Glomerular visceral epithelial cell (primary cell): Measurements from ENCODE around the gene FER1L5.

Source experiments
- DNase-seq: peaks from one replicate; pipeline ENCODE4 v3.0.0-alpha.2; 2016; ENCODE audit errors: extremely low spot score

FER1L5 gene

DNA sequence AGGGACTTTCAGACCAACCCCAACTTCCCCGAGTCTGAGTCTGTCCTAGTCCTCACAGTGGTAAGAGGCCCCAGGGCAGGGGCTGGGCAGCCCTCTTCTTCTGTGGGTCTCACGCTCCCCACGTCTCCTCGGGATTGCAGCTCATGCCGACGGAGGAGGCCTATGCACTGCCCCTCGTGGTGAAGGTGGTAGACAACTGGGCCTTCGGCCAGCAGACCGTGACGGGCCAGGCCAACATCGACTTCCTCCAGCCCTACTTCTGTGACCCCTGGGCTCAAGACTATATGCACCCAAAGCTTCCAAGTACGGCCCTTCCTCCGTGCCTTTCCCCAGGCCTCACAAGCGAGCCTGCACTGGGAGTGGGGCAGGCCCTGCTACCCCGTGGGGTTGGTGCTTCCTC, 53.0 kb downstream of the FER1L5 start:
- DNase-seq, result no peak

DNA sequence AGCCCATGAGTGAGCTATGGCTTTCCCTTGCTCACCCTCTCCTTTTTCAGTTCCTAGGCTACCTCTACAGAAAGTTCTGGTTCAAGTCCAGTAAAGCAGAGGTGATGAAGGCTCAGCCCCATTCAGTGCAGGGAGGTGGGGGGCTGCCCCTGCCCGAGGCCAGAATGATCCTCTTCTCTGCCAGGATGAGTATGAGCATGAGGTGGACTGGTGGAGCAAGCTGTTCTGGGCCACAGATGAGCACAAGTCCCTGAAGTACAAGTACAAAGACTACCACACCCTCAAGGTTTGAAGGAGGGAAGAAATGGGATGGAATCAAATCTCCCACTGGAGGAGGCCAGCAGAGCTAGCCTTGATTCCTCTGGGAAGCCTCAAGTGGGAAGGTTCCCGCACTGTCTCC, 54.9 kb downstream of the FER1L5 start:
- DNase-seq, result no peak

DNA sequence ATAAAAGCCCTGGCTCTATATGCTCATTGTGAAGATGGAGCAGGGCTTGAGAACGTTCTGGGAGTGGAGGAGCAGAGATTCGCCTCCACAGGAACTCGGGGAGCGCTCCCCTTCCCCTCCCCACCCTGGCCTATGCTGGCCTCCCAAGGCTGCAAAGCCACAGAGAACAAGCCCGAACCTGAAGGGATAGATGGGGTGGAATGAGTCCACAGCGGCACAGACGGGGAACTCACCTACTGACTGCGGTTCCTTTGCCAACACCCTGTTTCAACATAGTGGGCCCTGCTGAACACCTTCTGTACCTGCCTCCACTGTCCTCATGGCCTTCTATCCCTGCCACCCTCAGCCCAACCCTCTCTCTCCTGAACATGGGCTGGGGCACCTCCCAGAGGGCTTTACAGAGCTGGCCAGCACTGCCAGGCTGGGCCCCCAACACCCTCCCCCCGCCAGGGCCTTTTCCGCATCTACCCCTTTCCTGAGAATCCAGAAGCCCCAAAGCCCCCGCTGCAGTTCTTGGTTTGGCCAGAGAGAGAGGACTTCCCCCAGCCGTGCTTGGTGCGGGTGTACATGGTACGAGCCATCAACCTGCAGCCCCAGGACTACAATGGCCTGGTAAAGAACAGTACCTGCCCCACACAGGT, 55.8 kb downstream of the FER1L5 start:
- no peak for DNase-seq

DNA sequence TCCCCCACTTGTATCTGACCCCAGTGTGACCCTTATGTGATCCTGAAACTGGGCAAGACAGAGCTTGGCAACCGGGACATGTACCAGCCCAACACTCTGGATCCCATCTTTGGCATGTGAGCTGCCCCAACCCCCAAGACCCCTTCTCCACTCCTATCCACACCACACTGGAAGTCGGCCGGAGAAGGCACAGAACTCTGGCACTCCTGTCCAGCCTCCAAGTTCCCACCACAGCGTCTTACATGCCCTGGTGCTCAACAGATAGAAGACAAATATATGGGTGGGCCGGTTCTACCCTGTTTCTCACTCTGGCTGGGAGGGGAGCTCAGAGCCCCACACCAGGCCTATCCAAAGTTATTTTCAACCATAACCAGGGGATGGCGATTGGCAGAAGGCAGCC, 56.5 kb downstream of the FER1L5 start:
- DNase-seq, result no peak

DNA sequence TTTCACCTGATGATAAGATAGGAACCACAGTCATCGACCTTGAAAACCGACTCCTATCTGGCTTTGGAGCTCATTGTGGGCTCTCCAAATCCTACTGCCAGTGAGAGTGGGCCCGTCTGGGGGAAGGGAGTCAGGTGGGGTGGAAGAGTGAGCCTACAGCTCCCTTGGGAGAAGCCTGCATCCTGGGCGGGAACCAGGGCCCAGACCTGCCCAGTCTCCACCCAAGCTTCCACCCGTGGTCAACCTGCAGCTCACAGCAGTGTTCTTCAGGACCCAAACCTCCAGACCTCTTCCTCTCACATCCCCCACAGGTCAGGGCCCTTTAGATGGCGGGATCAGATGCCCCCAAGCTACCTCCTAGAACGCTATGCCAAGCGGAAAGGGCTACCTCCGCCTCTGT, 57.1 kb downstream of the FER1L5 start:
- no peak for DNase-seq

DNA sequence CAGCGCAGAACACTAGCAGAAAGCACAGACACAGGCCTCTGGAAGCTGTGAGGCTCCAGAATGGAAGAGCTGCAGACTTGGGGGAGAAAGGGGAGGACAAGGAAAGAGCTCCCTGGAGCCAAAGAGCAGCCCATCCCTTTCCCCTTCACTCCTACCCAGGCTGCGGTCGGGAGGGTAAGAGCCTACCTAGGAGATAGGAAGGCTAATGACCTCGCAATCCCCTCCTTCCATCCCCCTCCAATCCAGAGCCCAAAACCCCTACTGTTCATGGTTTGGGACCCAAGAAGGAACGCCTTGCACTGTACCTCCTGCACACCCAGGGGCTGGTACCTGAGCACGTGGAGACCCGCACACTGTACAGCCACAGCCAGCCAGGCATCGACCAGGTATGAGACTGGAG, 57.5 kb downstream of the FER1L5 start:
- DNase-seq, result no peak

DNA sequence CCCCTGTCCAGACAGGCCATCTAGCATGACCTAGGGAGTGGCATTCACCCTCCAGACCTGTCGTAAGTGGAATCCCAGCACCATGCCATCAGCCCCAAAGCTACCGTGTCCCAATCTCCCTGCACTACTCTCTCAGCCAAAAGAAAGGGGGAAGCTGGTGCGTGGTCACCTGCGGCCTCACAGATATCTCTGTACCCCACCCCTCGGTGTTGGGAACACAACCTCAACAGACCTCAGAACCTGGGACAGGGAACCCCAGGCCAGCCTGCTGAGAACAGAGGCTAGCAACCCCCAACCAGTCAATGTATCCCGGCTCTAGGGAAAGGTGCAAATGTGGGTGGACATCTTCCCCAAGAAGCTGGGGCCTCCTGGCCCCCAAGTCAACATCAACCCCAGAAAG, 59.1 kb downstream of the FER1L5 start:
- DNase-seq, result no peak

DNA sequence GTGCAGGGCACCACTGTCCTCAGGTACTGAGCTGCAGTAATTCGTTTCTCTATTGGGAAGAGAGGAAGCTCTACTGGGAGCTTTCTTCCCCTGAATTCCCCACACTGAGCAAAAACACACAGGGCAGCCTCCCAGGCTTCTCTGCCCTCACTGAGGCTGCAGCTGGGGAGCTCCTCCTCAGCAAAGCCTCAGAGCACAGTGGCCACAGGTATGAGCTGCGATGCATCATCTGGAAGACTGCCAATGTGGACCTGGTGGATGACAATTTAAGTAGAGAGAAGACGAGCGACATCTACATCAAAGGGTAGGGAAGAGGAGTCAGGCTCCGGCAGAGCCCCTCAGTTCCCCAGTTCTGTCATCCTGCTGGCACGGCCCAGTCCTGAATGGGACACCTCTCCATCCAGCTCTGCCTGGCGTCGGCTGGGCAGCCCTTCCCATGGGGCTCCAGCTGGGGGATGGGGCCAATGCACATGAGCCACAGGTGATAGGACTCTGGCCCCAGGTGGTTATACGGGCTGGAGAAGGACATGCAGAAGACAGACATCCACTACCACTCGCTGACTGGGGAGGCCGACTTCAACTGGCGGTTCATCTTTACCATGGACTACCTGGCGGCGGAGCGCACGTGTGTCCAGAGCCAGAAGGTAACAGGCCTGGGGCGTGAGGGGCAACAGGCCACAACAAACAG, 59.7 kb downstream of the FER1L5 start:
- peak; percentile 54 for DNase-seq

DNA sequence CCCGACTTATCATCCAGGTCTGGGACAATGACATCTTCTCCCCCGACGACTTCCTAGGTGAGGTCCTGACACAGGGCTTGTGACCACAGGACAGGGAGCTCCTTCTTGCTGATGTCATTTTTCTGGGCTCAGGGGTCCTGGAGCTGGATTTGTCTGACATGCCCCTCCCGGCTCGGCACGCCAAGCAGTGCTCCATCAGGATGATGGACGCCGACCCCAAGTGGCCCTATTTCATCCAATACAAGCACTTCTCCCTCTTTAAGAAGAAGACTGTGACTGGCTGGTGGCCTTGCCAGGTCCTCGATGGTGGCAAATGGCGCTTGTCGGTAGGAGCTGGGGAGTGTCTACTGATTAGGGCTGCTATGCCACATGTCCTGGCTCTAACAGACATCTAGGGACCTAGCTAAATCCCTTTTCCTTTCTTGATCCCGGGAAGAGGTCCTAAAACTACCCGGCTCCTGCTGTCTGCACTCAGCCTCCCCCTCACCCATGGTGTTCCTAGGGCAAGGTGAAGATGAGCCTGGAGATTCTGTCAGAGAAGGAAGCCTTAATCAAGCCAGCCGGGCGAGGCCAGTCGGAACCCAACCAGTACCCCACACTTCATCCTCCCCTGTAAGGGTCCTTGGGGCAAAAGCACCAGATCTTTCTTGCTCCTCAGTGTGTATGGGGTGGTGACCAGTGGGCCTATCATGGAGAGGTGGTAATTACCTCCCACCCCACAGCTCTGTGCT, 60.6 kb downstream of the FER1L5 start:
- no peak for DNase-seq

DNA sequence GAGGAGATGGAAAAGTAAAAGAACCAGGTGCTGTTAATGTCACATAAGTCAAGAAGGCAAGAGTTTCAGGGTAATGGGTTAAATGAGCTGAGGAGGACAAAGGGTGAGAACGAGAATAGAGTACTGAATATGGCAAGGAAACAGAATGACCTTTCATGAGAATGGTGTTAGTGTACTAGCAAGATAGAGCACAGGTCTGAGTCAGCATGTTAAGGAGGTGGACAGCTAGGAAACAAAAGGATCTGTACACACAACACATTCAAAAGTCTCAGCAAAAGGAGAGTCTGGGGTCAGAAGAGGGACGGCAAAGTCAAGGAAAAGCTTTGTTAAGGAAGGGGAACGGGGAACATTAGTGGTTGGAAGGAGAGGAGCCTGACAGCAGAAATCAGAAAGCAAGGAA, 68.4 kb downstream of the FER1L5 start:
- no peak for DNase-seq

DNA sequence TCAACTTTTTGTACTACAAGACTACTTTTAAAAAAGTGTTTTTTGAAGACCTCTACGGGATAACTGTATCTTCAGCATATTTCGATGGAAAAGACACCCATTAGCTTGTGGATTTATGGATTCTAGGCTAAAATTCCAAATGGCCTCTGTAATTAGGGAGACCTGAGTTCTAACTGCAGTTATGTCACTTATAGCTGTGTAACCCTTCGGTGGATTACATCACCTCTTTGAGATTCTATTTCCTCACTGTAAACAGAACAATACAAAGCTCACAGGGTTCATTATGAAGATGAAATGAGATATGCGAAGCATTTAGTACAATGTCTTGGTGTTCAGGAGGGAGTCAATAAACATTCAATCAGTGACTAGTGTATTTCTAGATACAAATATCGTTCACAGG, 73.1 kb downstream of the FER1L5 start:
- no peak for DNase-seq

DNA sequence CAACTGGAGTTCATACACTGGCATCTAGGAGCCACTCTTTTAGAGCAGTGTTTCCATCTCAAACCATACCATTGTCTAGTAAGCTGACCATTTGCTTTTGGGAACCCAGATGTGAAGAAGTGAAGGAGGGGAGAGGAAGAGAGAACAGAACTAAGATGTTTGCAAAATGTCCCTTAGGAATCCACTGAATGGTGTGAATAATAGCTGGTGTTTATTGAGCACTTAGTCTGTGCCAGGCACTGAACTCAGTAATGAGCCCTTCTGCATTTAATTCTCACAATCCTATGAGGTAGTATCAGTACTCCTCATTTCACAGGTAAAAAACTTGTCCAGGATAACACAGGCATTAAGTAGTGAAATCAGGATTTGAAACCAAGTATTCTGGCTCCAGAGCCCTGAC, 73.8 kb downstream of the FER1L5 start:
- DNase-seq, result no peak

DNA sequence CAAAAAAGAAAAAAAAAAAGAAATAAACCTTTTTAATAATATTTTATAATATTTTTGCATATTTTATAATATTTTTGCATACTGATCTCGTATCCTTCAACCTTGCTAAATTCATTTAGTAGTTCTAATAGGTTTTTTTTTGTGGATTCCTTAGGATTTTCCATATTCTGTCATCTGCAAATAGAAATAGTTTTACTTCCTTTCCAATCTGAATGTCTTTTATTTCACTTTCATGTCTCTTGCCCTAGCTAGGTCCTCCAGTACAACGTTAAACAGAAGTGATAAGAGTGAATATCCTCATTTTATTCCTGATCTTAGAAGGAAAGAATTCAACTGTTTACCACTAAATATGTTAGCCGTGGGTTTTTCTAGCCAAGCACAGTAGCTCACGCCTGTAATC, 83.6 kb downstream of the FER1L5 start:
- no peak for DNase-seq

DNA sequence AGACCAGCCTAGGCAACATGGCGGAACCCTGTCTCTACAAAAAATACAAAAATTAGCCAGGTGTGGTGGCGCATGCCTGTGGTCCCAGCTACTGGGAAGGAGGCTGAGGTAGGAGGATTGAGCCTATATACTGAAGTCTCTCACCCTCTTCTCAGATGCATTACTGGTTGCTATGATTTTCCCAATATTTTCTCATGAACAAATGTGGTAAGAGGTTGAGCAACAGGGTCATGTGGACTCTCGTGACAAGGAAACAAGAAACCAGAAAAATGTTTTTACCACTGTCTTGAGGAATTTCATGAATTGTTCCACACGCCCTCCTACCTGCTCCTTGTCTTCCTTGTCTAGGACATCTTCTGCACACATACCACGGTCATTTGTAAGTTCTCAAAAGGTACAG, 84.9 kb downstream of the FER1L5 start:
- no peak for DNase-seq

DNA sequence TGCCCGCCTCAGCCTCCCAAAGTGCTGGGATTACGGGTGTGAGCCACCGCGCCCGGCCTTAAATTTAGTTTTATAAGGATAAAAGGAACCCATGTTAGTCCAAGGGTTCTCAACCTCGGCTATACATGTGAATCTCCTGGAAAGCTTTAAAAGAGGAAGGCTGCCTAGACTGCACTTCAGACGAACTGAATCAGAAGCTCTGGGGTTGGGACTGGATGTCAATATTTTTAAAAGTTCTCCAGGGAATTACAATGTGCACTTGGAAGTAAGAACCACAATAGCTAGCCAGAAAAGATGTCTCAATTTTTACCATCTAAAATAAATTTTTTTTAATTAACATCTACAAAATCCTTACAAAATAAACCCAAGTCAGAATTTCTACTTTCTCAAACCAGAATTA, 87.2 kb downstream of the FER1L5 start:
- no peak for DNase-seq

DNA sequence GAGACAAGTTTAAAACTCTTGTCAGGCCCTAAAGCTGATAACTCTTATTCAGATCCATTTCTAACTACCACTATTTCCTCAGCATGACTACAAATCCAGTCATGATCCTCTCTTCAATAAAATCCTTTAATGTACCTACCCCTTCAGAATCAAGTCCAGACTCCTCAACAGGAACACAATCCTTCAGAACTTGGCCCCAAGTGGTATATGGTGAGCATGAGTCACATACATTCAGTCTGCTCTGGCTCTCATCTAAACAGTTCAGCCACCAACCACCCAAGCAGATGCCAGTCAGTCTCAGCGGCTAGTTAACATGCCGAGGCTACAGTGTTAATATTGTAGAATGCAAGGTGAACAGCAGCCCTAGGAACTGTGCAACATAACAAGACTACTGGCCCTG, 87.6 kb downstream of the FER1L5 start:
- no peak for DNase-seq

DNA sequence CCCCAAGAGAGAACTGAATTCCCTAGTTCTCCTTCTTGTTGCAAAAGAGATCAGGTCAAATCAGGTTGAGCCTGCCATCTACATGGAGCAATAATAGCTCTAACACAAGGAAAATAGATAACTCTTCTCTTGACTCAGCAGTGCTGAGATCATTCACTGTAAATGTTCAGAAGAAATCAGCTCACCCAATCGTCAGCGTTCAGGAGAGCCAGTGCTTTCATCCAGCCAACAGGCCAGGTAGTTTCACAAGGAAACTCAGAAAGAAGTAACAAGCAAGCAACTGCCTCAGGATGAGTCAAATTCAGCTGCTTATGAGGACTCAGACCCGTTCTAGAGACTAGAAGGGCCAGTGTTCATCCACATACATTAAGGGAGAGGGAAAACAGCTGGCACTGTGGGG, 91.4 kb downstream of the FER1L5 start:
- no peak for DNase-seq

DNA sequence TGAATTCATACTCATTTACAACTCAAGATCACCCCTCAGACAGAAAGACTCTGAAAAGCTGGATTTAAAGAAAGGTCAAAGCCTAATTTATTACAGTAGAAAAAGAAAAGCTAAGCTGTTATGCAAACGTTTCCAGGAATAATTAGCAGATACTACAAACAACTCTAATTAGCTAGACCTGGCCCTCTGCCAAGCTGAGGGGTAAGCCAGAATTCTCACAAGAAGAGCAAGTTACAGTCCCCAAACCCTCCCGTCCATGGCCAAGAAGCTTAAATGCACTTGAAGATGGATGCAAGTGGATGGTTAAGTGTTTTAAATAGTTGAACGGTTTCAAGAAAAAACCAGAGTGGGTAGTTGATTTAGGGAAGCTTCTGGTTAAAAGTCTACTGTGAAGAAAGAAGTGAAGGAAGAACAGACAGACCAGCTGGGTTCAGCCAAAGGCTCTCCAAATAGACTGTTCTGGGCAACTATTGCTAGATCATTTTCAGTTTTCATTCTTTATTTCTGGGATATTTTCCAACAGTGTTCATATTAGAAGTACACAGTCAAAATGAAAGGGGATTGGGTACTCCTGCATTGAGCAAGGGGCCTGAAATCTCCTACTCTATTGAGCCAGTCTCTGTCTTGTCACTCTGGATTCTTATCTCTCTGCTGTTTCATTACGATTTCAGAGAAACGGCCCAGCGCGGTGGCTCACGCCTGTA, 92.5 kb downstream of the FER1L5 start:
- no peak for DNase-seq

DNA sequence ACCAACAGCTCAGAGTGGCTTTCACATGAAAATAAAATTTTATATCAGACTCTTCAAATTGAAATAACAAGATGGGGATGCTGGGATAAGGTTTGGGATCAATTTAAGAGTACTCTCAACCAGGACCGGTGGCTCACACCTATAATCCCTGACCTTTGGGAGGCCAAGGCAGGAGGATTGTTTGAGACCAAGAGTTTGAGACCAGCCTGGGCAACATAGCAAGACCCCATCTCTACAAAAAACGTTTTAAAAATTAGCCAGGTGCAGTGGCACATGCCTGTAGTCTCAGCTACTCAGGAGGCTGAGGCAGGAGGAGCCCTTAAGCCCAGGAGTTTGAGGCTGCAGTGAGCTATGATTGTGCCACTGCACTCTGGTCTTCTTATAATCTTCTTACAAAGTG, 94.7 kb downstream of the FER1L5 start:
- no peak for DNase-seq

DNA sequence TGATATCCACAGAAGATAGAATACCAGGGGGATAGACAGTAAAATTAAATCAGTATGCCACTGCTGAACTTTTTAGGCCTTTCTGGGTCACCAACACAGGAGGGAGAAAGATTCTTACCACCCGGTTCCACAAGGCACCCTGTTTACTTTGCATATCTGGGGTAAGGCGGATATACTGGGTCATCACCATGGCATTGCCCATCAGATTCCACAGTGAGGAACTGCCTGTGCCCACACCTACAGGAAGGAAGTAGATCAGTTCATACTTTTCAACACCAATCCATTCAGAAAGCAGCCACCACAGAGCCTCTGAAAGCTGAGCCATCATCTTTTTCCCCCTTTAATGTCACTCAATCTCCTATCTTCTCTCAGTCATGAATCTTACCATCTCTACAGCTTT, 95.3 kb downstream of the FER1L5 start:
- no peak for DNase-seq

DNA sequence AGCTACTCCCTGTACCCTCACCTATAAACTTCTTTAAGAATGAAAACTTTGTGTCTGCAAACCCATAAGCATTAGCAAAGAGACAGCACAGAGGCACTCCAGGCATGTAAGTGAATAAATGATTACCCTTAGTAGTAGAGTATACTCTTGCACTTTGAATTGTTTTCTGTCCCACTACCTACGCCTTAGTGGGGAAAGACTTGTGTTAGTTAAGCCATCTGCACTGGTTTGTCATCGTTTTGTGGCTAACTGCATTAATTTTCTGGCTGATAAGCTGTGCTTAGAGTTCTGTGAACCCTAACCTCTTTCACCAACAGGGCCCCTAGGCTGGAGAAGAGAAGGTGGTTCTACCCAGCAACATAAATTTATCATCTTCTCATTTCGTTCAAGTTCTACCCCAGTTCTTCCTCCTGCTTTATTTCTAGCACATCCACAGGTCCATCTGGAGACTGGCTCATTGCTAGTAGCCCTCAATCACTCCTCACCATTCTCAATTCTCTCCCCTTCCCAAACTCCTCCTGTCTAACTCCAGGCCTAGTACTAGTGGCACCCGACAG, 96.6 kb downstream of the FER1L5 start:
- DNase-seq, result no peak
